Dedifferentiated amniotic fluid mesenchymal stem cell (primary cell): Measurements from ENCODE around the gene LCMT1.
"Not testable (repeated sequence)": the region's sequence is repeated elsewhere in the genome, so short reads cannot be mapped to it uniquely, and the experiment has no call there.

Source experiments
- DNase-seq: peaks from one replicate; pipeline ENCODE4 v3.0.0-alpha.2; 2016; ENCODE audit errors: extremely low spot score

The LCMT1 gene

DNA sequence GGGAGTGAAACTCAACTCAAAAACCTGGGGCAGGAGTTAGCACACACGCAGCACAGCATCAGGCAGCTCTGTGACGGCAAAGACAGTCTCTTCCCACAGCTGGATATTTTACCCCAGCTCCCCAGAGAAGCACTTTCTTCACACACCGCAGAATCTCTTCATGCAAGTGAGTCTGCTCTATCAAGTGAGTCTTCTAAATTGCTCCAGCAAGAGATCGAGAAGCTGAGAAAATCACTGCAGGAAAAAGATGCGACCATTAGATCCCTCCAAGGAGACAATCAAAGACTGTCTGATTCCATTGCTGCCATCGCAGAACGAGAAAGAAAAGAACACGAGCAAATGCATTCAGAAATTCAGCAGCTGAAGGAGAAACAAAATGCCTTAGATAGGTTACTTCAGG, 16.9 kb upstream of the LCMT1 start:
- DNase-seq, result no peak

- DNase-seq, result no peak
These were observed 15.9 kb upstream of the LCMT1 start for GRCh38 chr16:25095636-25096035.

- DNase-seq, result no peak
These were observed 14.1 kb upstream of the LCMT1 start for GRCh38 chr16:25097276-25097975.

DNA sequence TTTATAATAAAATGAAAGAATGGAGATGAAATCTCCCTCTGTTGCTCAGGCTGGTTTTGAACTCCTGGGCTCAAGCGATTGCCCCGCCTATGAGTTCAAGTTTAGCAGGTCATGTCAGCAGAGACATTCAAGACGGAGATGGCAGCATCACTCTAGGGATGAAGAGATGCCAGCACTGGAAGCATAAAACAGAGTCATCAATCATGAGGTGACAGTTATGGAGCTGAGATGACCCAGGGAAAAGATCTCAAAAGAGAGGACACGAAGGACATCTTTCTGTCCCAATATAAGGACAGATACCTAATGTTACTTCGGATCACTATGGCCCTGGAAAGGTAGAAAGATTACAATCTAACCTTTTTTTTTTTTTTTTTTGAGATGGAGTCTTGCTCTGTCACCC, 11.0 kb upstream of the LCMT1 start:
- DNase-seq, result no peak

GRCh38 chr16:25106567-25107465, 4.7 kb upstream of the LCMT1 start:
- DNase-seq, result peak; percentile 87

DNA sequence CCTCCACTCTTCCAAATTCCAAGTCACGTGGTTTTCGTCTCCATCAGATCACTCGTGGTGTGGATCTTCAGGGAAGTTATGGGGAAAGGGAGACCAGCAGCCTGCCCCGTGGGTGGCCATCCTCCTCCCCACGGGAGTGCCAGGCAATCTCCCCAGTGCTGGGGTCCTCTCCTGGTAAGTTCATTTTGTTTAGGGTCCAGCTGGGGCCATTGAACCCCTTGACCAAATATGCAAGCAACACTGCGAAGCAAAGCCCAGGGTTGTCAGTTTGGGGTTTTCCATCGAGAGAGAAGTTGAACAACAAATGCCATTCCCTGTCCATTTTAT, 4.1 kb upstream of the LCMT1 start:
- peak; percentile 5 for DNase-seq

GRCh38 chr16:25108054-25108453, 3.5 kb upstream of the LCMT1 start:
- DNase-seq, result peak; percentile 12

- DNase-seq, result peak; percentile 65
These were observed 1.9 kb upstream of the LCMT1 start for GRCh38 chr16:25109643-25110042.

- DNase-seq, result no peak
These were observed 1.1 kb upstream of the LCMT1 start for GRCh38 chr16:25110387-25110947.

DNA sequence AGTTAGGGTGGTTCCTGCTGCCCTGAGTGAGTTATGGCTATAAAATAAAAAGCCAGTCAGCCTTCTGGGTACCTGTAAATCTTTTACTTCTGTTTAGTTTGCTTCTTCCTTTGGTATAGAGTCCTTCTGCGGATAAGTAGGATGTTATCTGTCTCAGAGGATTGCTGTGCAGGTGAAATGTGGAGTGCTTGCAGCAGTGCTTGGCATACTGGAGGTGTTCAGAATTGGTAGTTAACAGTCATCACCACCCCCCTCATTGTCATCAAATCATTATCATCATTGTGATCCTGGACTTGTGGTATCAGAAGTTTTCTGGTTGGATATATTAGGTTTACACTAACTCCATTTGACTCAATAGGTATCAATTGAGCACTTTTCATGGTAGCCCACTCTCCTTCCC, 2.6 kb downstream of the LCMT1 start:
- no peak for DNase-seq

- DNase-seq, result no peak
These were observed 7.5 kb downstream of the LCMT1 start for GRCh38 chr16:25118851-25119578.

GRCh38 chr16:25121824-25122600, 10.5 kb downstream of the LCMT1 start:
- no peak for DNase-seq

DNA sequence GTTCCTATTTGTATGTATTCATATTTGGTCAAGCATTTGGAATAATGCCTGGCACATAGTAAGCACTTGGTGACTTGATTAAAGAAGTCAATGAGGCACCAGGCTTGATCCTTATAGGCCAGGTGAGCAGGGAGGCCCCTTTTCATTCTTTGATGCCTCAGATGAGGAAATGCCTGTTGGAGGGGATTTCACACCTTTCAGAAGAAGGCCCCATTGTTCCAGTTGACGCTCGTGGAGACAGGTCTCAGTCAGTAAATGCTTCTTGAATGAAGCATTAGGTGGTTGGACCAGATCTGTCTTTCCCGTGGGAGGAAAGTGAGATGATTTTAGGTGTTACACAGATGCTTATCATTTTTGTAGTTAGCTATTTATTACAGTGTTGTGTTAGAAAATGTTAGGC, 13.0 kb downstream of the LCMT1 start:
- DNase-seq, result no peak

DNA sequence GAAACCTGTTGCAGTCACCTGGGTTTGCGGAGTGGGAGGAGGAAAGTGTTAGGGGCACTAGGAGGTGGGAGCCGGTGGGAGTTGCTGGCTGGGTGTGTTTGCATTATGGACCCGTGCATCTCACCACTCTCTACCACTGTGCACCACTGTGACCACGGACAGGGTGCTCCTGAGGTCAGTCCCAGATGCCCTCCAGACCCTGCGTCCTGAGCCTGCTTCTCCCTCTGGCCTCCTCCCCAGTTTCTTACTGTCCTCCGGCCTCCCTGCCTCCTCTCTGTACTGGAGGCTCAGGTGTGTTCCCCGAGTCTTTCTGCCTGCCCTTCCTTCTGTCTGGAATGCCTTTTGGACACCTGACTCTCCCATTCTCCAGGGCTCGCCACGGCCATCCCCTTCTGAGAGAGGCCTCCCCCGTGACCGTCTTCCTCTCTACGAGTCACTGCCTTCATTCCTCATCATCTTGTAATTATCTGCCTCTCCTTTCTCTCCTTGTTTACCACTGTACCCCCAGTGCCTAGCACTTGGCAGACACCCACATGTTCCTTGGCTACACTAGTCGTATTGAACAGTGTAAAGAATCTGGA, 14.6 kb downstream of the LCMT1 start:
- peak; percentile 14 for DNase-seq

DNA sequence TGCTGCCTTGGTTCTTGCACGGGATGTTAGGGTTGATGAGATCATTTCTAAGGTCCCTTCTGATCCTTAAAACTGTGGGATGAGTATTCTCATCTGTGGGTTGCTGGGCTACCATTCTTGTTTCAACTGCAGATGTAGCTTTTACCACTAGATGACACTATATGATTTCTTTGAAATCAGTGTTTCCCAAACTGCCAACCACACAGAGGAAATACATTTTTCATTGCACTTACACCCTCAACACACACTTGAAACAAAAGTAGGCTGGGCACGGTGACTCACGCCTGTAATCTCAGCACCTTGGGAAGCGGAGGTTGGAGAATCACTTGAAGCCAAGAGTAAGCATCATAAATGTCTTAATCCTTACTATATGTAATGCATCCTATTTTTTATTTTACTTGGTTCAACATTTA, 15.3 kb downstream of the LCMT1 start:
- peak; percentile 74 for DNase-seq

- DNase-seq, result not testable (repeated sequence)
These were observed 21.2 kb downstream of the LCMT1 start for GRCh38 chr16:25132751-25133150.

DNA sequence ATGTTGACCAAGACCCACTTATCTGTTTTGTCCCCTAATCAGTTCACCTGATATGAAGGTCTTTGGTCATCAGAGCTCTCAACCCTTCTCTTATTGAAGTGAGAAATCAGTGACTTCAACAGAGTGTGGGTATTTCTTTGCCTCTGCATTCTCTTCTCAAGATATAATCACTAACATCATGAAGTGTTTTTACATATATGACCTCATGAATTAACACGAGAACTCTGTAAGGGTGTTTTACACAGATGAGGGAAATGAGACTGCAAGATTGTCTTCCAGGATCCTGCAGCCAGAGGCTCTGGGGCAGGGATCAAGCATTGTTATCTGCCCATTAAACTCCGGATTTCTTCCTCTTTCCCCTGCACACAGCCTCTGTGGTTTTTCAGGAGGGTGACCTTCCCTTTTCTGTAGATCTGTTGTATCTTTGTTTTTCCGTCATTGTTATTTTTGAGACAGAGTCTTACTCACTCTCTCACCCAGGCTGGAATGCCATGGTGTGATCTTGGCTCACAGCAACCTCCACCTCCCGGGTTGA, 22.7 kb downstream of the LCMT1 start:
- DNase-seq, result no peak

DNA sequence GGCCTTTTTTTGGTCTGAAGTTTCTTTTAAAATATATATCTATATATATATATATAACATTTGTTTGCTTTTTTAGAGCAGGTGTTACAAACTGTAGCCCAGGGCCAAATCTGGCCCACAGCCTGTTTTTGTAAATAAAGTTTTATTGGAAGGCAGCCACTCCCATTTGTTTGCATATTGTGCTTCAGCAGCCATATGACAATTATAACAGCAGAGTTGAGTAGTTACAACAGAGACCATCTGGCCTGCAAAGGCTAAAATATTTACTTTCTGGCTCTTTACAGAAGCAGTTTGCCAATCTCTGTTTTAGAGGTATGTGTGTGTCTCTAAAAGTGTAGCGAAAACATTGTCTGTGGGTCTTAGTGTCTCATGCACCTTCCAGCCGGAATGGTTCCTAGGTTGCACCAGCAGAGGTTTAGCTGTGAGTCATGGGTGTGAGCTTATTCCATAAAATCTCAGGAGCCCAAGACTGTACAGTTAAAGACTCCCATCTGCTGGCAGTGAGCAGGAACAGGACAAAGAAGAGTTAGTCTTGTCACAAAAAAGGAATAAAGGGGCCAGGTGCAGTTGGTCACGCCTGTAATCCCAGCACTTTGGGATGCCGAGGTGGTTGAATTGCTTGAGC, 23.8 kb downstream of the LCMT1 start:
- no peak for DNase-seq

DNA sequence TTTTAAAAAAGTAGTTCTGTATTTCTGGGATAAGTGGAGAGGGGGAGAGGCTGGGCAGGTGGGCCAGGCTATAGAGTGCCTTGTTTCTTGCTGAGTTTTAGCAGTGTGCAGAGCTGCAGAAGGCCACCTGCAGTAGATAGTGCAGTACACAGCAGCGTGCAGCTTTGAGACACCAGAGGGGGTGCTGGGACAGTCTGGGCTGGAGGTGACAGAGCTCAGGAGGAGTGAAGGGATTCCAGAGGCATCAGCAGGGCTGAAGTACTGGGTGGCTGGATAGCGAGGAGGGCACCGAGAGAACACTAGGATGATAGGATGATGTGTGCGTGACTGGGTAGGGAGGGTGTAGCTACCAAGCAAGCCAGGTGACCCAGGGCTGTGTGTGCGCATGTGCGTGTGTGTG, 26.6 kb downstream of the LCMT1 start:
- no peak for DNase-seq

GRCh38 chr16:25140459-25140858, 28.9 kb downstream of the LCMT1 start:
- DNase-seq, result no peak
